Measurements from ENCODE around the gene KIF6. TPM values are rescaled to one million over a fixed set of nuclear protein-coding genes. Genes with fewer than 3 reads are reported as not detected.
A peak's percentile ranks its signal among the peaks of the same experiment; 100 is the strongest.

The KIF6 gene
- total RNA-seq, 1 donor from 2014 or later: 1.3 TPM

GRCh38 chr6:39521958-39522357, 203.2 kb downstream of the KIF6 start:
- H3K36me3 Mint-ChIP-seq (ENCODE audit: unreplicated experiment): no peaks in the 10 kb centered on the region
- no peak overlapping the region for H3K4me3 Mint-ChIP-seq (ENCODE audit: unreplicated experiment)

GRCh38 chr6:39520916-39521315, 204.3 kb downstream of the KIF6 start:
- H3K9me3 Mint-ChIP-seq (ENCODE audit: unreplicated experiment): no peaks in the 10 kb centered on the region
- peaks cover 19% of the 10 kb centered on the region for H3K4me1 Mint-ChIP-seq (ENCODE audit: unreplicated experiment)
- no peak overlapping the region for H3K4me3 Mint-ChIP-seq (ENCODE audit: unreplicated experiment)
- no peak for DNase-seq (ENCODE audit: extremely low spot score, unreplicated experiment)
- H3K36me3 Mint-ChIP-seq (ENCODE audit: unreplicated experiment): no peaks in the 10 kb centered on the region
- no peak for TF ChIP-seq CTCF (IDR thresholded peaks at IDR 0.05)
- H3K27ac Mint-ChIP-seq (ENCODE audit: unreplicated experiment): no peak overlapping the region
- peaks cover under 1% of the 10 kb centered on the region for H3K27me3 Mint-ChIP-seq (ENCODE audit: unreplicated experiment)

More at GRCh38 chr6:39521958-39522357, 203.2 kb downstream of the KIF6 start:
- Mint-ChIP-seq H3K27ac (ENCODE audit: unreplicated experiment) (no peak overlapping the region), H3K9me3 (ENCODE audit: unreplicated experiment) (no peaks in the 10 kb centered on the region), H3K4me1 (ENCODE audit: unreplicated experiment) (peaks cover 16% of the 10 kb centered on the region), H3K27me3 (ENCODE audit: unreplicated experiment) (peaks cover 2% of the 10 kb centered on the region)
- DNase-seq (ENCODE audit: extremely low spot score, unreplicated experiment): no peak
- TF ChIP-seq CTCF (IDR thresholded peaks at IDR 0.05): no peak

- Mint-ChIP-seq H3K9me3 (ENCODE audit: unreplicated experiment) (no peaks in the 10 kb centered on the region), H3K27me3 (ENCODE audit: unreplicated experiment) (no peaks in the 10 kb centered on the region), H3K4me3 (ENCODE audit: unreplicated experiment) (no peak overlapping the region), H3K4me1 (ENCODE audit: unreplicated experiment) (peaks cover 22% of the 10 kb centered on the region), H3K36me3 (ENCODE audit: unreplicated experiment) (no peaks in the 10 kb centered on the region), H3K27ac (ENCODE audit: unreplicated experiment) (no peak overlapping the region)
- no peak for TF ChIP-seq CTCF (IDR thresholded peaks at IDR 0.05)
- no peak for DNase-seq (ENCODE audit: extremely low spot score, unreplicated experiment)
Measured at GRCh38 chr6:39520411-39520810, 204.8 kb downstream of the KIF6 start.

GRCh38 chr6:39518221-39518620, 207.0 kb downstream of the KIF6 start:
- H3K27ac Mint-ChIP-seq (ENCODE audit: unreplicated experiment): peak overlapping the region; percentile 31
- peaks cover 27% of the 10 kb centered on the region for H3K4me1 Mint-ChIP-seq (ENCODE audit: unreplicated experiment)
- no peaks in the 10 kb centered on the region for H3K27me3 Mint-ChIP-seq (ENCODE audit: unreplicated experiment)
- TF ChIP-seq CTCF (IDR thresholded peaks at IDR 0.05): no peak
- no peaks in the 10 kb centered on the region for H3K9me3 Mint-ChIP-seq (ENCODE audit: unreplicated experiment)
- no peak overlapping the region for H3K4me3 Mint-ChIP-seq (ENCODE audit: unreplicated experiment)
- DNase-seq (ENCODE audit: extremely low spot score, unreplicated experiment): no peak
- H3K36me3 Mint-ChIP-seq (ENCODE audit: unreplicated experiment): no peaks in the 10 kb centered on the region

- no peak for DNase-seq (ENCODE audit: extremely low spot score, unreplicated experiment)
- Mint-ChIP-seq H3K9me3 (ENCODE audit: unreplicated experiment) (no peaks in the 10 kb centered on the region), H3K27ac (ENCODE audit: unreplicated experiment) (peak overlapping the region; percentile 31)
Measured at GRCh38 chr6:39517756-39518155, 207.5 kb downstream of the KIF6 start.

More at GRCh38 chr6:39517756-39518155, 207.5 kb downstream of the KIF6 start:
- Mint-ChIP-seq H3K36me3 (ENCODE audit: unreplicated experiment) (no peaks in the 10 kb centered on the region), H3K4me3 (ENCODE audit: unreplicated experiment) (no peak overlapping the region), H3K27me3 (ENCODE audit: unreplicated experiment) (no peaks in the 10 kb centered on the region), H3K4me1 (ENCODE audit: unreplicated experiment) (peaks cover 27% of the 10 kb centered on the region)
- no peak for TF ChIP-seq CTCF (IDR thresholded peaks at IDR 0.05)

Data from osteocyte (in vitro differentiated cells).